HL-60 (cell line): ENCODE results near the gene ROCK2.
A peak's percentile ranks its signal among the peaks of the same experiment; 100 is the strongest.
"Not testable (repeated sequence)": the region's sequence is repeated elsewhere in the genome, so short reads cannot be mapped to it uniquely, and the experiment has no call there.

ENCODE experiments used
- DNase-seq, 2 experiments: peaks; one replicate each; pipeline ENCODE4 v3.0.0-alpha.2; 2010 to 2020; ENCODE audit warnings: low read depth in 1 of 2, low spot score in 1 of 2
- H3K27ac ChIP-seq: fragments of 250-450 bp; sonication (Bioruptor Pico); replicated peaks from 2 replicates; pipeline ENCODE4 v1.5.1; 2020; ENCODE audit warnings: mild to moderate bottlenecking, moderate library complexity
- H3K27me3 ChIP-seq: fragments of 250-450 bp; sonication (Bioruptor Pico); 2 replicates; pipeline ENCODE4 v1.5.1; 2021; ENCODE audit warnings: mild to moderate bottlenecking, moderate library complexity; ENCODE audit not compliant: insufficient read depth, poor library complexity, severe bottlenecking
- H3K4me3 ChIP-seq: replicated peaks from 2 replicates; pipeline ENCODE4 v1.5.1; 2011; ENCODE audit warnings: mild to moderate bottlenecking, control low read depth, low read length; ENCODE audit not compliant: insufficient read depth
- CTCF ChIP-seq: IDR thresholded peaks from one replicate; pipeline ENCODE4 v1.5.1; 2011; ENCODE audit warnings: low read length, control low read depth, inconsistent platforms; ENCODE audit not compliant: insufficient read depth
- GABPA ChIP-seq: IDR thresholded peaks from 2 replicates; pipeline ENCODE4 v1.6.1; 2012; ENCODE audit warnings: low read depth
- POLR2AphosphoS5 ChIP-seq: IDR thresholded peaks from 2 replicates; pipeline ENCODE4 v1.6.1; 2012; ENCODE audit warnings: low read depth
- REST ChIP-seq: IDR thresholded peaks from 2 replicates; pipeline ENCODE4 v1.6.1; 2012; ENCODE audit warnings: low read depth; ENCODE audit not compliant: insufficient replicate concordance
- SPI1 ChIP-seq: IDR thresholded peaks from 2 replicates; pipeline ENCODE4 v1.6.1; 2012; ENCODE audit warnings: low read depth, mild to moderate bottlenecking, borderline replicate concordance

Gene ROCK2

GRCh38 chr2:11236335-11236734, 108.1 kb downstream of the ROCK2 start:
- TF ChIP-seq SPI1 (no peak), REST (no peak), GABPA (no peak), CTCF (no peak), POLR2AphosphoS5 (no peak)
- no peak overlapping the region for H3K27ac ChIP-seq
- no peaks in the 10 kb centered on the region for H3K27me3 ChIP-seq
- peak in 1 of 2 experiments; percentile 5 for DNase-seq
- no peak overlapping the region for H3K4me3 ChIP-seq

- DNase-seq: no peak
- Histone ChIP-seq H3K27ac (no peak overlapping the region), H3K27me3 (no peaks in the 10 kb centered on the region), H3K4me3 (no peak overlapping the region)
- TF ChIP-seq SPI1 (no peak), POLR2AphosphoS5 (no peak), CTCF (no peak), GABPA (no peak), REST (no peak)
Measured at GRCh38 chr2:11235583-11235982, 108.9 kb downstream of the ROCK2 start.

GRCh38 chr2:11234309-11234708, 110.1 kb downstream of the ROCK2 start:
- DNase-seq: no peak
- Histone ChIP-seq H3K27ac (no peak overlapping the region), H3K27me3 (no peaks in the 10 kb centered on the region), H3K4me3 (no peak overlapping the region)
- TF ChIP-seq REST (no peak), SPI1 (no peak), POLR2AphosphoS5 (no peak), CTCF (peak; percentile 1), GABPA (no peak)

DNA sequence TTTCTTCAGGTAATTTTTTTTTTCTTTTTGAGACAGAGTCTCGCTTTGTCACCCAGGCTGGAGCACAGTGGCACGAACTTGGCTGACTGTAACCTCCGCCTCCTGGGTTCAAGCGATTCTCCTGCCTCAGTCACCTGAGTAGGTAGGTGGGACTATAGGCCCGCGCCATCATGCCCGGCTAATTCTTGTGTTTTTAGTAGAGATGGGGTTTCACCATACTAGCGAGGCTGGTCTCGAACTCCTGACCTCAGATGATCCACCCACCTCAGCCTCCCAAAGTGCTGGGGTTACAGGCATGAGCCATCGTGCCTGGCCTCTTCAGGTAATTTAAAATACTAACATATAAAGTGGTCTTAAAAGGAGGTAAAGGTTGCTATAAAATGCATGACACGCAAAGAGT, 113.2 kb downstream of the ROCK2 start:
- not testable (repeated sequence) for H3K27ac ChIP-seq, H3K4me3 ChIP-seq, H3K27me3 ChIP-seq, DNase-seq
